HepG2 (cell line): Measurements from ENCODE around the gene RCAN2.

Experiments
- CREB1 ChIP-seq, 2 experiments: fragments of 450-650 bp in 1 of 2; IDR thresholded peaks; 2 replicates each; pipeline ENCODE4 v1.6.1; 2016 to 2017; ENCODE audit warnings: control low read depth in 1 of 2, mild to moderate bottlenecking in 1 of 2, missing compliant biosample characterization in 1 of 2, missing genetic modification characterization in 1 of 2
- EED ChIP-seq: sonication (generic); formaldehyde crosslinking; IDR thresholded peaks from 2 replicates; pipeline ENCODE4 v1.5.0; 2020; ENCODE audit warnings: mild to moderate bottlenecking, missing genetic modification reagents
- EZH2 ChIP-seq: conservative IDR thresholded peaks from 2 replicates; pipeline ENCODE4 v1.6.1; 2012; ENCODE audit warnings: mild to moderate bottlenecking, low read depth, low read length, moderate library complexity
- HNRNPL ChIP-seq: fragments of 200-400 bp; formaldehyde crosslinking; IDR thresholded peaks from 2 replicates; pipeline ENCODE4 v1.6.1; 2017; ENCODE audit warnings: mild to moderate bottlenecking, low read depth, low read length
- JUN ChIP-seq: sonication (generic); formaldehyde crosslinking; IDR thresholded peaks from 2 replicates; pipeline ENCODE4 v1.4.0; 2020; ENCODE audit warnings: mild to moderate bottlenecking, missing genetic modification reagents
- KDM2A ChIP-seq: sonication (generic); formaldehyde crosslinking; IDR thresholded peaks from 2 replicates; pipeline ENCODE4 v1.4.0; 2020; ENCODE audit warnings: low read depth, missing genetic modification reagents, borderline replicate concordance
- MED8 ChIP-seq: sonication (generic); formaldehyde crosslinking; IDR thresholded peaks from 2 replicates; pipeline ENCODE4 v1.8.1; 2023; ENCODE audit warnings: mild to moderate bottlenecking, missing genetic modification reagents; ENCODE audit not compliant: insufficient replicate concordance
- MLLT10 ChIP-seq: sonication (generic); formaldehyde crosslinking; IDR thresholded peaks from 2 replicates; pipeline ENCODE4 v1.4.0; 2020; ENCODE audit warnings: missing genetic modification reagents
- MYNN ChIP-seq: sonication (generic); formaldehyde crosslinking; IDR thresholded peaks from 2 replicates; pipeline ENCODE4 v1.4.0; 2020; ENCODE audit warnings: mild to moderate bottlenecking, low read depth, missing genetic modification reagents
- NFRKB ChIP-seq: fragments of 450-650 bp; IDR thresholded peaks from 2 replicates; pipeline ENCODE4 v1.6.1; 2017
- RARA ChIP-seq: IDR thresholded peaks from 2 replicates; pipeline ENCODE4 v1.6.1; 2016; ENCODE audit warnings: missing genetic modification reagents, missing compliant biosample characterization
- YY1 ChIP-seq: IDR thresholded peaks from 2 replicates; pipeline ENCODE4 v1.6.1; 2011; ENCODE audit warnings: low read length, low read depth, moderate library complexity, mild to moderate bottlenecking; ENCODE audit not compliant: insufficient read depth, insufficient replicate concordance
- ZNF784 ChIP-seq: sonication (generic); formaldehyde crosslinking; IDR thresholded peaks from 2 replicates; pipeline ENCODE4 v1.5.1; 2020; ENCODE audit warnings: missing genetic modification reagents, mild to moderate bottlenecking, borderline replicate concordance
- TF ChIP-seq, protein P1 (sequence below): fragments of 450-650 bp; IDR thresholded peaks from 2 replicates; pipeline ENCODE4 v1.6.1; 2016

DNA sequence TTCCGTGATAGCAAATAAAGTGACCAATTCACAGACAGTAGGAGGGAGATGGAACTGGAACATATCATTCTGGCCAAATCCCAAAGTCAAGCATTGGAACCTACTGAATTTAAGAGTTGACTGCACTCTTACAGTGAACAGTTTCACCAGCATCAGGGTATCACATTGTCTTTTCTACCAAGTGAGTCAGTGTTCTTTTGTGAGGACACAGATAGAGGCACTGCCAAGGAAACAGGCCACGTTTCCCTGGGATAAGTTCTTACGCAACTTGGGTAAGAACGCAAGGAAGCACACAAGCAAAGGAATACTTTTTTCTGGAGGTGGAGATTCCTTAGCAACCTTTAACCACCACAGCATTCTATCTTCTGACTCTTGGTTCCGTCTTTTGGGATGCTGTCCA, 291.9 kb downstream of the RCAN2 start:
- TF ChIP-seq, protein P1, sequence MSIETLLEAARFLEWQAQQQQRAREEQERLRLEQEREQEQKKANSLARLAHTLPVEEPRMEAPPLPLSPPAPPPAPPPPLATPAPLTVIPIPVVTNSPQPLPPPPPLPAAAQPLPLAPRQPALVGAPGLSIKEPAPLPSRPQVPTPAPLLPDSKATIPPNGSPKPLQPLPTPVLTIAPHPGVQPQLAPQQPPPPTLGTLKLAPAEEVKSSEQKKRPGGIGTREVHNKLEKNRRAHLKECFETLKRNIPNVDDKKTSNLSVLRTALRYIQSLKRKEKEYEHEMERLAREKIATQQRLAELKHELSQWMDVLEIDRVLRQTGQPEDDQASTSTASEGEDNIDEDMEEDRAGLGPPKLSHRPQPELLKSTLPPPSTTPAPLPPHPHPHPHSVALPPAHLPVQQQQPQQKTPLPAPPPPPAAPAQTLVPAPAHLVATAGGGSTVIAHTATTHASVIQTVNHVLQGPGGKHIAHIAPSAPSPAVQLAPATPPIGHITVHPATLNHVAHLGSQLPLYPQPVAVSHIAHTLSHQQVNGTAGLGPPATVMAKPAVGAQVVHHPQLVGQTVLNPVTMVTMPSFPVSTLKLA: no peak
- TF ChIP-seq MLLT10 (CRISPR knock-in tag): no peak
- no peak for TF ChIP-seq EZH2
- no peak for TF ChIP-seq MYNN (CRISPR knock-in tag)
- no peak for TF ChIP-seq KDM2A (CRISPR knock-in tag)
- no peak for TF ChIP-seq YY1
- no peak for TF ChIP-seq RARA (CRISPR knock-in tag)
- no peak for TF ChIP-seq JUN (CRISPR knock-in tag)
- no peak for TF ChIP-seq NFRKB
- no peak for TF ChIP-seq HNRNPL
- TF ChIP-seq CREB1 (IDR thresholded peaks at IDR 0.05): no peak
- no peak for TF ChIP-seq CREB1 (CRISPR knock-in tag; IDR thresholded peaks at IDR 0.05)
- no peak for TF ChIP-seq MED8 (CRISPR knock-in tag)
- no peak for TF ChIP-seq EED (CRISPR knock-in tag)
- no peak for TF ChIP-seq ZNF784
